Chondrocyte (in vitro differentiated cells): ENCODE results near the gene ZNF784. TPM values are rescaled to one million over a fixed set of nuclear protein-coding genes. Genes with fewer than 3 reads are reported as not detected.

ENCODE experiments used
- DNase-seq: peaks from one replicate; pipeline ENCODE4 v3.0.0; 2021; ENCODE audit warnings: mixed read lengths, low spot score
- H3K27ac Mint-ChIP-seq: one replicate; pipeline ENCODE4 v1.8.0; 2021; ENCODE audit warnings: mild to moderate bottlenecking, moderate library complexity, mixed read lengths; ENCODE audit not compliant: unreplicated experiment
- H3K27me3 Mint-ChIP-seq: 2 replicates; pipeline ENCODE4 v1.8.0; 2021; ENCODE audit warnings: low read depth, mixed read lengths
- H3K36me3 Mint-ChIP-seq: 2 replicates; pipeline ENCODE4 v1.8.0; 2021; ENCODE audit warnings: low read depth, mixed read lengths
- H3K4me1 Mint-ChIP-seq: 2 replicates; pipeline ENCODE4 v1.8.0; 2021; ENCODE audit warnings: low read depth, mild to moderate bottlenecking, mixed read lengths
- H3K4me3 Mint-ChIP-seq: one replicate; pipeline ENCODE4 v1.8.0; 2021; ENCODE audit warnings: mild to moderate bottlenecking, moderate library complexity, mixed read lengths; ENCODE audit not compliant: unreplicated experiment
- H3K9me3 Mint-ChIP-seq: 2 replicates; pipeline ENCODE4 v1.8.0; 2021; ENCODE audit warnings: low read depth, mixed read lengths
- CTCF ChIP-seq: fragments of 200-600 bp; sonication (generic); IDR thresholded peaks from 2 replicates; pipeline ENCODE4 v1.5.0; 2021; ENCODE audit warnings: antibody characterized with exemption, mild to moderate bottlenecking, moderate library complexity
- total RNA-seq: library from RNA; stranded (reverse); gene quantifications from 3 replicates; pipeline ENCODE4 v1.2.1, GENCODE V29; 2021

The ZNF784 gene
- total RNA-seq, 1 donor from 2014 or later = 6.4 TPM

GRCh38 chr19:55642153-55643002, 18.0 kb upstream of the ZNF784 start:
- peak overlapping the region; percentile 84 for H3K4me3 Mint-ChIP-seq
- peak overlapping the region; percentile 97 for H3K27ac Mint-ChIP-seq
- no peaks in the 10 kb centered on the region for H3K9me3 Mint-ChIP-seq
- no peak for DNase-seq
- no peak for TF ChIP-seq CTCF
- H3K27me3 Mint-ChIP-seq = no peaks in the 10 kb centered on the region
- peaks cover 59% of the 10 kb centered on the region for H3K4me1 Mint-ChIP-seq
- peaks cover 9% of the 10 kb centered on the region for H3K36me3 Mint-ChIP-seq

DNA sequence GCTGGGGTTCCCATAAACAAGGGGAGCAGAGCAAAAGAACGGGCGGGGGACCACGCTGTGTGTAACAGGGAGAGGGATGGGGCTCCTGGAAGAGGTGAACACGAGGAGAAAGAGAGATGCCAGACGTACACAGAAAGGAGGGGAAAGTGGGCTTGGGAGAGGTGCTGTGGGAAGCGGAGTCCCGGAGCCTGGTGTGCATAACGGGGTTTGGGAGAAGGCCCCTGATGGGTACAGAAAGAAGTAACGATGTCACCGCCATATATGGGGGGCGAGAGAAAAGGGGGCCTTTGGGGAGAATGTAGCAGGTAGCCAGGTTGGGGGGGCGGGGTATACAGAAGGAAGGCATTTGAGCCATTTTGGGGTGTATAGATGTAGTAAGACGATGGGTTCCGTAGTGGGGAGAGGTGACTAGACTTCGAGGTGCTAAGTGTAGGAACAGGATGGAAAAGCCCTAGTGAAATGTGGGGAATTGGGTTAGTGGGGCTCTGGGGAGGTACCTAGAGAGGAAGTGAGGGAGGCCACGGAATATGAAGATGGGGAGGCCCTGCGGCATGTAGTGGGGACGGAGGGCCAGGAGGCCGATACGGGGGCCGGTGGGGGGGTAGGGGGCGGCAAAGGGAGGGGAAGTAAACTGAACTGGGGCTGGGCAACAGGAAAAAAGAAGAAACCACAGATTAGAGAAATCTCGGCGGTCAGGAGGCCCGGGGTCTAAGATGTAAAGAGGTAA, 17.2 kb upstream of the ZNF784 start:
- Mint-ChIP-seq H3K27ac (peak overlapping the region; percentile 84), H3K4me3 (peak overlapping the region; percentile 84), H3K9me3 (no peaks in the 10 kb centered on the region), H3K4me1 (peaks cover 60% of the 10 kb centered on the region), H3K27me3 (no peaks in the 10 kb centered on the region), H3K36me3 (peaks cover 9% of the 10 kb centered on the region)
- no peak for DNase-seq
- TF ChIP-seq CTCF = no peak

DNA sequence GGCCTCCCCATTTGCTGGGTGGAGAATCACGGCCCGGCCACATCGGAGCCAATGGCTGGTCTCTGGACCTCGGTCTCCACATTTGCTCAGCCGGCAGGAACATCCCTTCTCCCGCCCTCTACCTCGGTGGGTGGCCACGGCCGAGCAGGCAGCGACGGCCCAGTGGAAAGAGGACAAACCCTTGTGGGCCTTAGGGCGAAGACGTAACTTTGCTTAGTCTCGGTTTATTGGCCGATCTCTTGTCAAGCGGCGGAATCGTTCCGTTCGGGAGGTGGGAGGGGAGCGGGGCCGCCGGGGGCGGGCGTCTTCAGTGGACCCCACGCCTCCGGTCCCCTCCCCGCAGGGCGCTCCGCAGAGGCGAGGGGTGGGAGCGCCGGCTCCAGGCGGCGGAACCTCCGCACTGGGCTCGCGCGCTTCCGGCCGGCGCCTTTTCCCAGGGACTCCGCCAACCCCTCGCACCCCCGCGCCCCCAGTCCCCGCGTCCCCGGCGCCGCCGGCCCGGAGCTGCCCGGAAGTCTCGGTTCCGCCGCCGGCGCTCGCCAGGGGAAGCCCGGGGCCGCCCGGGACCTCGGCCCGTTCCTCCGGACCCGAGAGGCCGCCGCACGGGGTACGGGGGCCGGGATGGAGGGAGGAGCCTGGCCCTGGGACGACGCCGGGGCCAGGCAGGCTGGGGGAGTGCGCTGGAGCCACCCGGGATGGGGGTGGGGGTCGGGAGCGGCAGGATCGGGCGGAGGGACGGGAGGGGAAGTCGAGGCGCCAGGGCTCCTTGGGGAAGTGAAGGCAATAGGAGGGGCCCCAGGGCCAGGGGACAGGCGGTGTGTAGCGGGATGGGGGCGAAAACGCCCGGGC, 16.4 kb upstream of the ZNF784 start, which contains the start of gene ZNF580:
TSS of gene ZNF580 (plus strand) at position 426 of the 849 bp plus-strand sequence. CDS start 1,507 bp downstream, outside the sequence.
- DNase-seq = no peak
- Mint-ChIP-seq H3K36me3 (peaks cover 9% of the 10 kb centered on the region), H3K9me3 (no peaks in the 10 kb centered on the region), H3K27me3 (no peaks in the 10 kb centered on the region), H3K27ac (peak within 1 kb of the TSS; percentile 94), H3K4me1 (peaks cover 68% of the 10 kb centered on the region), H3K4me3 (peak within 1 kb of the TSS; percentile 84)
- no peak for TF ChIP-seq CTCF

DNA sequence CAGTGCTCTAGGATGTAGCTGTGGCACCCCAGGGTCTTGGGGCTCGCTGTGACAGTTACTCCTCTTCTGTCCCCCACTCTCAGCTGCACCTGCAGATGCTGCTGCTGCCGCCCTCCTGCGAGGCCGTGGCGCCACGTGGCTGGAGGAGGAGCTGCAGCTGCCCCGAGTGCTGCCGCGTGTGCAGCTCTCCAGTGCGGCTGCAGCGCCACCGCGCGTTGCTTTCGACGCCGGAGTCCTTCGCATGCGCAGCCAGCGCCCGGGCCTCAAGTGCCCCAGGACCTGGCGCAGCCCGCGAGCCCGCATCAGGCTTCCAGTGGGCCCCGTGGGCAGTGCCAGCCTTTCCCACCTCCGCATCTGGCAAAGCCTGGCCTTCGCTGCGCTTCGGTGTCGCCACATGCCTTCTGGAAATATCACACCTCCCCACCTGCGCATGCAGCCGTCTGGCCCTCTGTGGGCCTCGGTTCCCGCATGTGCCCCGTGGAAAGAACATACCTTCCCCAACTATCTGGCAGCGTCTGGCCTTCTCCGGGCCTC, 15.7 kb upstream of the ZNF784 start:
- H3K4me3 Mint-ChIP-seq = peak overlapping the region; percentile 84
- TF ChIP-seq CTCF = no peak
- H3K27me3 Mint-ChIP-seq = no peaks in the 10 kb centered on the region
- H3K9me3 Mint-ChIP-seq = no peaks in the 10 kb centered on the region
- DNase-seq = no peak
- H3K36me3 Mint-ChIP-seq = peaks cover 5% of the 10 kb centered on the region
- H3K4me1 Mint-ChIP-seq = peaks cover 68% of the 10 kb centered on the region
- peak overlapping the region; percentile 94 for H3K27ac Mint-ChIP-seq
